ENCODE results near the gene THRAP3. TPM values are rescaled to one million over a fixed set of nuclear protein-coding genes. Genes with fewer than 3 reads are reported as not detected.
A peak's percentile ranks its signal among the peaks of the same experiment; 100 is the strongest.

Gene THRAP3
- total and polyA plus RNA-seq, 2 experiments from 2014 or later, result 48.6 to 92.9 TPM

DNA sequence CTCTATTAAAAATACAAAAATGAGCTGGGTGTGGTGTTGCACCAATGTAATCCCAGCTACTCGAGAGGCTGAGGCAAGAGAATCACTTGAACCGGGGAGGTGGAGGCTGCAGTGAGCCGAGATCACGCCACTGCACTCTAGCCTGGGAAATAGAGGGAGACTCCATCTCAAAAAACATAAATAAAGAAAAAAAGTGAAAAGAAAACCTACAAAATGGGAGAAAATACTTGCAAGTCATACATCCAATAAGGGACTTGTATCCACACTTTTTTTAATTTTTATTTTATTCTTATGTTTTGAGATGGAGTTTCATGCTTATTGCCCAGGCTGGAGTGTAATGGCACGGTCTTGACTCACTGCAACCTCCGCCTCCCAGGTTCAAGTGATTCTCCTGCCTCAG lies 52.4 kb downstream of the THRAP3 start:
- H3K27ac ChIP-seq, result no peak overlapping the region
- peaks cover 43% of the 10 kb centered on the region for H3K4me1 ChIP-seq (ENCODE audit: low read depth)
- H3K9me3 ChIP-seq (ENCODE audit: low read depth), result no peaks in the 10 kb centered on the region
- H3K27me3 ChIP-seq, result no peaks in the 10 kb centered on the region
- TF ChIP-seq, protein P1, sequence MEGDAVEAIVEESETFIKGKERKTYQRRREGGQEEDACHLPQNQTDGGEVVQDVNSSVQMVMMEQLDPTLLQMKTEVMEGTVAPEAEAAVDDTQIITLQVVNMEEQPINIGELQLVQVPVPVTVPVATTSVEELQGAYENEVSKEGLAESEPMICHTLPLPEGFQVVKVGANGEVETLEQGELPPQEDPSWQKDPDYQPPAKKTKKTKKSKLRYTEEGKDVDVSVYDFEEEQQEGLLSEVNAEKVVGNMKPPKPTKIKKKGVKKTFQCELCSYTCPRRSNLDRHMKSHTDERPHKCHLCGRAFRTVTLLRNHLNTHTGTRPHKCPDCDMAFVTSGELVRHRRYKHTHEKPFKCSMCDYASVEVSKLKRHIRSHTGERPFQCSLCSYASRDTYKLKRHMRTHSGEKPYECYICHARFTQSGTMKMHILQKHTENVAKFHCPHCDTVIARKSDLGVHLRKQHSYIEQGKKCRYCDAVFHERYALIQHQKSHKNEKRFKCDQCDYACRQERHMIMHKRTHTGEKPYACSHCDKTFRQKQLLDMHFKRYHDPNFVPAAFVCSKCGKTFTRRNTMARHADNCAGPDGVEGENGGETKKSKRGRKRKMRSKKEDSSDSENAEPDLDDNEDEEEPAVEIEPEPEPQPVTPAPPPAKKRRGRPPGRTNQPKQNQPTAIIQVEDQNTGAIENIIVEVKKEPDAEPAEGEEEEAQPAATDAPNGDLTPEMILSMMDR (IDR thresholded peaks at IDR 0.05; ENCODE audit: low read depth, low read length), result no peak
- H3K4me3 ChIP-seq, result no peak overlapping the region
- no peaks in the 10 kb centered on the region for H3K36me3 ChIP-seq
- no peak for DNase-seq (ENCODE audit: low read depth in 1 of 2, low spot score in 1 of 2)

DNA sequence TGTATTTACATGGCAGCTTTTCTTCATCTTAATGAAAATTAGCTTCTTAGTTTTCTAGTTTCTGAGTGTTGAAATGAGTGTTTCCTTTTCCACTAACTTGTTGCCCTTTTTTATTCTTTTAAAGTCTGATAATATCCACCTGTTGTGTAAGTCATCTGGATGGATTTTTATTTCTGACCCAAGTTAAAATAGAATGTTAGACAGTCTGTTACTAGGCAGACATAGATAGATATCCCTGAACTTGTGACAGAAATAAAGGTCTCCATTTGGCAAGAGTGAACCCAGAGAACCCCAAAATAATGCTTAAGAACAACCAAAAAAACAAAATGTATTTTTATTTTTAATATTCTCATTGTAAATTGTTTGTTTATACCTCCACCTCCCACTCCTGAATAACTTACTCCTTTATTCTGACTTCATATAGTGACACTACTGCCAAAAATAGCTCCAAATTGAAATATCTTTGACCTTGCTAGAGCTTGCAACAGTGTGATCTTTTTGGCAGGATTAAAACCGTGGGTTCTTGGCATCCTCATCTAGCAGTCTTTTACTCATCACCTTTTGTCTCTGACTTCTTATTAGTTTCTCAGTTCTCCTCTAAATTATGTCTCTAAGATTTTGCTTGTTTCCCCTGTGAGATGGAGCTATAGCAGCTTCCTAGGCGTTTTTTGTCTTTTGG lies 55.0 kb downstream of the THRAP3 start:
- Histone ChIP-seq H3K4me1 (ENCODE audit: low read depth) (peaks cover 34% of the 10 kb centered on the region), H3K27me3 (no peaks in the 10 kb centered on the region), H3K27ac (peak overlapping the region; percentile 55), H3K4me3 (no peak overlapping the region), H3K9me3 (ENCODE audit: low read depth) (no peaks in the 10 kb centered on the region), H3K36me3 (peaks cover 8% of the 10 kb centered on the region)
- peak in 1 of 2 donors; percentile 58 for DNase-seq (ENCODE audit: low read depth in 1 of 2, low spot score in 1 of 2)
- TF ChIP-seq, protein P1 (IDR thresholded peaks at IDR 0.05; ENCODE audit: low read depth, low read length), result no peak

DNA sequence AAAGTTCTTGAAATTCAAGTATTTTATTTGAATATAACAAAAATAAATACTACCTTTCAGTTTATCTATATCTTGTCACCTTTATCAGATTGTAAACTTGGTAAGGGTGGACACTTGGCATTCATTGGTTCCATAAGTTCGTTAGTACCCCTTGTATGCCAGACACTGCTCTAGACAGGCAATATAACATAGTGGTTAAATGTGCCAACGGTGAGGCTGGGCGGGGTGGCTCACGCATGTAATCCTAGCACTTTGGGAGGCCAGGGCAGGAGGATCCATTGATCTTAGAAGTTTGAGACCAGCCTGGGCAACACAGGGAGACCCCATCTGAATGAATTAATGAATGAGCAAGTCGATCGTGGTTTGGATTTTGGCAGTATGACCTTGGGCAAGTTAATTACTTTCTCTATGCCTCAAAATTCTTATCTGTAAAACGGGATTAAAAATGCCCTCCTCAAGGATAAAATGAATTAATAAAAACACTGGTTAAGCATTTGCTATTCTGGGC lies 55.6 kb downstream of the THRAP3 start:
- no peaks in the 10 kb centered on the region for H3K9me3 ChIP-seq (ENCODE audit: low read depth)
- H3K27me3 ChIP-seq, result no peaks in the 10 kb centered on the region
- H3K36me3 ChIP-seq, result peaks cover 8% of the 10 kb centered on the region
- DNase-seq (ENCODE audit: low read depth in 1 of 2, low spot score in 1 of 2), result no peak
- H3K27ac ChIP-seq, result peak overlapping the region; percentile 64
- H3K4me1 ChIP-seq (ENCODE audit: low read depth), result peaks cover 39% of the 10 kb centered on the region
- H3K4me3 ChIP-seq, result no peak overlapping the region
- TF ChIP-seq, protein P1 (IDR thresholded peaks at IDR 0.05; ENCODE audit: low read depth, low read length), result no peak

DNA sequence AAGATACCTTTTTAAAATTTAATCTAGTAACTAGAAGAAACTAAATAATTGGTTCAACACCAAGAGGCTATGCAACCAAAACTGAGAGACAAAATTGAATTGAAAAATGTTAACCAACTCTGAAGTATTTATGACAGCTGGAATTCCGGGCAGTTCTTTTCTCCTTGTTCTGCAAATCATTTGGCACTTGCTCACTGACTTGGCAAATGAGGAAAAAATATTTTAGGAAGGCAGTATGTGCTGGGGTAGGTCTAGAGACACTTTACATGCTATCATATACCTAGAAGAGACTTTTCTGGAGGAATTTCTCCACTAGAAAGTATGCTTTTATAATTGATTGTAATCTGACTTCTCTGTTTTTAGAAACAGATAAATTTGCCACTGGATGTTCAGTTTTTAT lies 59.8 kb downstream of the THRAP3 start:
- Histone ChIP-seq H3K9me3 (ENCODE audit: low read depth) (no peaks in the 10 kb centered on the region), H3K36me3 (peaks cover 29% of the 10 kb centered on the region), H3K27ac (peak overlapping the region; percentile 78), H3K4me3 (no peak overlapping the region), H3K27me3 (no peaks in the 10 kb centered on the region), H3K4me1 (ENCODE audit: low read depth) (peaks cover 42% of the 10 kb centered on the region)
- TF ChIP-seq, protein P1 (IDR thresholded peaks at IDR 0.05; ENCODE audit: low read depth, low read length), result no peak
- peak in 1 of 2 donors; percentile 26 for DNase-seq (ENCODE audit: low read depth in 1 of 2, low spot score in 1 of 2)

DNA sequence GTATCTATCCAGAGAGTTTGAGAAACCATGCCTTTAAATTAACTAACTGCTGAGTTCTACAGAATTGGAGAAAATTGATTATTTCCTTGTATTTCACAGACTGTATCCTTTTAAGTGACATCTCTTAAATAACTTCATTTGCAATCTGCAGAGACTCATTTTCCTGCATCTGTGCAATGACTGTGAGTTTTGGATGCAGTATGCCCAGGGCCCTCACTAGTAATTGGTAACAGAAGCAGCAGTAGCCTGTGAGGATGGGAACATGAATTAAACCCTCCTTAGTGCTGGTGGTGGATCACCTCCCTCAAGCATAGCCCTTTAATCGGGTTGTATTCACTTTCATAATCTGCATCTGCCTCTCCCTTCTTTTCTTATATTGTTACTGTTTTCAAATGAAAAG lies 60.3 kb downstream of the THRAP3 start:
- H3K4me3 ChIP-seq, result no peak overlapping the region
- DNase-seq (ENCODE audit: low read depth in 1 of 2, low spot score in 1 of 2), result no peak
- peaks cover 29% of the 10 kb centered on the region for H3K36me3 ChIP-seq
- peaks cover 38% of the 10 kb centered on the region for H3K4me1 ChIP-seq (ENCODE audit: low read depth)
- no peaks in the 10 kb centered on the region for H3K27me3 ChIP-seq
- TF ChIP-seq, protein P1 (IDR thresholded peaks at IDR 0.05; ENCODE audit: low read depth, low read length), result no peak
- H3K9me3 ChIP-seq (ENCODE audit: low read depth), result no peaks in the 10 kb centered on the region
- H3K27ac ChIP-seq, result peak overlapping the region; percentile 78
